Measurements from ENCODE around the gene SLC9A7.

Gene SLC9A7

GRCh38 chrX:46678232-46678631, 80.7 kb downstream of the SLC9A7 start:
- no peaks in the 10 kb centered on the region for H3K27me3 ChIP-seq
- no peak for DNase-seq
- no peak for TF ChIP-seq CTCF (IDR thresholded peaks at IDR 0.05; ENCODE audit: low read depth, low read length)
- no peaks in the 10 kb centered on the region for H3K36me3 ChIP-seq
- H3K9me3 ChIP-seq, result no peaks in the 10 kb centered on the region
- H3K4me3 ChIP-seq (ENCODE audit: low read depth, low read length), result no peak overlapping the region
- no peaks in the 10 kb centered on the region for H3K4me1 ChIP-seq

GRCh38 chrX:46676399-46677356, 82.2 kb downstream of the SLC9A7 start:
- Histone ChIP-seq H3K4me3 (ENCODE audit: low read depth, low read length) (no peak overlapping the region), H3K9me3 (no peaks in the 10 kb centered on the region), H3K27me3 (no peaks in the 10 kb centered on the region), H3K4me1 (no peaks in the 10 kb centered on the region), H3K36me3 (no peaks in the 10 kb centered on the region)
- TF ChIP-seq CTCF (IDR thresholded peaks at IDR 0.05; ENCODE audit: low read depth, low read length), result no peak
- DNase-seq, result no peak

GRCh38 chrX:46673620-46674359, 85.1 kb downstream of the SLC9A7 start:
- Histone ChIP-seq H3K36me3 (no peaks in the 10 kb centered on the region), H3K4me3 (ENCODE audit: low read depth, low read length) (no peak overlapping the region), H3K9me3 (no peaks in the 10 kb centered on the region), H3K4me1 (no peaks in the 10 kb centered on the region), H3K27me3 (no peaks in the 10 kb centered on the region)
- DNase-seq, result no peak
- no peak for TF ChIP-seq CTCF (IDR thresholded peaks at IDR 0.05; ENCODE audit: low read depth, low read length)

- H3K36me3 ChIP-seq, result no peaks in the 10 kb centered on the region
- no peaks in the 10 kb centered on the region for H3K9me3 ChIP-seq
- TF ChIP-seq CTCF (IDR thresholded peaks at IDR 0.05; ENCODE audit: low read depth, low read length), result no peak
- H3K27me3 ChIP-seq, result no peaks in the 10 kb centered on the region
- no peak for DNase-seq
- no peak overlapping the region for H3K4me3 ChIP-seq (ENCODE audit: low read depth, low read length)
- no peaks in the 10 kb centered on the region for H3K4me1 ChIP-seq
These were observed 88.6 kb downstream of the SLC9A7 start for GRCh38 chrX:46670316-46670715.

- DNase-seq, result no peak
- TF ChIP-seq CTCF (IDR thresholded peaks at IDR 0.05; ENCODE audit: low read depth, low read length), result no peak
- no peak overlapping the region for H3K4me3 ChIP-seq (ENCODE audit: low read depth, low read length)
- no peaks in the 10 kb centered on the region for H3K9me3 ChIP-seq
- no peaks in the 10 kb centered on the region for H3K27me3 ChIP-seq
- H3K4me1 ChIP-seq, result no peaks in the 10 kb centered on the region
- H3K36me3 ChIP-seq, result no peaks in the 10 kb centered on the region
These were observed 92.1 kb downstream of the SLC9A7 start for GRCh38 chrX:46666831-46667230.
